Activated CD8-positive, alpha-beta memory T cell treated with anti-CD3 and anti-CD28 coated beads for 1 hour (primary cell): Measurements from ENCODE around the gene NPAP1.
"Not testable (repeated sequence)": the region's sequence is repeated elsewhere in the genome, so short reads cannot be mapped to it uniquely, and the experiment has no call there.

Source experiments
- DNase-seq, 2 donors: peaks; one replicate each; pipeline ENCODE4 v3.0.0-alpha.2; 2020; ENCODE audit warnings: low read depth in 1 of 2; ENCODE audit errors: extremely low read depth in 1 of 2

NPAP1 gene

GRCh38 chr15:24675332-24676144, at the start of gene NPAP1:
NPAP1 (plus strand) TSS chr15:24675775; CDS start chr15:24675868, 93 bp downstream.
- no peak for DNase-seq

- DNase-seq, result no peak
Measured at GRCh38 chr15:24627443-24627842, 48.1 kb upstream of the NPAP1 start.

GRCh38 chr15:24633082-24633481, 42.5 kb upstream of the NPAP1 start:
- no peak for DNase-seq

GRCh38 chr15:24639412-24639811, 36.2 kb upstream of the NPAP1 start:
- DNase-seq, result not testable (repeated sequence)

GRCh38 chr15:24645627-24646026, 29.9 kb upstream of the NPAP1 start:
- DNase-seq, result no peak

GRCh38 chr15:24659622-24660021, 16.0 kb upstream of the NPAP1 start:
- no peak for DNase-seq

GRCh38 chr15:24662991-24663390, 12.6 kb upstream of the NPAP1 start:
- no peak for DNase-seq

- no peak for DNase-seq
Measured at GRCh38 chr15:24676431-24676830, 856 bp downstream of the NPAP1 start.

- no peak for DNase-seq
Measured at GRCh38 chr15:24678485-24678884, 2.9 kb downstream of the NPAP1 start.

- DNase-seq, result no peak
Measured at GRCh38 chr15:24682002-24682401, 6.4 kb downstream of the NPAP1 start.

- DNase-seq, result not testable (repeated sequence)
Measured at GRCh38 chr15:24682905-24683304, 7.3 kb downstream of the NPAP1 start.

GRCh38 chr15:24683736-24684135, 8.2 kb downstream of the NPAP1 start:
- no peak for DNase-seq

- DNase-seq, result no peak
Measured at GRCh38 chr15:24684313-24684712, 8.7 kb downstream of the NPAP1 start.

- DNase-seq, result no peak
Measured at GRCh38 chr15:24696201-24696600, 20.6 kb downstream of the NPAP1 start.

GRCh38 chr15:24696842-24697241, 21.3 kb downstream of the NPAP1 start:
- no peak for DNase-seq

GRCh38 chr15:24718289-24719082, 42.9 kb downstream of the NPAP1 start:
- DNase-seq, result no peak

- DNase-seq, result no peak
Measured at GRCh38 chr15:24729760-24730159, 54.2 kb downstream of the NPAP1 start.
